Esophagus muscularis mucosa (tissue), 4 donors: ENCODE measurements around the gene ADAMTS13.

ENCODE experiments used
- EP300 ChIP-seq: sonication (generic); formaldehyde crosslinking; IDR thresholded peaks from one replicate; pipeline ENCODE4 v1.6.1; 2017; ENCODE audit warnings: antibody characterized with exemption
- POLR2A ChIP-seq: fragments of 450-650 bp; IDR thresholded peaks from one replicate; pipeline ENCODE4 v1.6.1; 2017; ENCODE audit warnings: antibody characterized with exemption, moderate library complexity, mild to moderate bottlenecking, low read depth
- POLR2AphosphoS5 ChIP-seq, 2 donors: sonication (generic); formaldehyde crosslinking; IDR thresholded peaks; one replicate each; pipeline ENCODE4 v1.6.1; 2017; ENCODE audit warnings: antibody characterized with exemption in 2 of 2
- TF ChIP-seq, protein P1 (sequence below), 3 experiments: fragments of 200-600 bp in 2 of 3; fragments of 450-650 bp in 1 of 3; sonication (generic) in 2 of 3; IDR thresholded peaks; one replicate each; pipeline ENCODE4 v1.5.1; 2017 to 2019; ENCODE audit warnings: antibody characterized with exemption in 3 of 3, mild to moderate bottlenecking in 2 of 3, moderate library complexity in 1 of 3

DNA sequence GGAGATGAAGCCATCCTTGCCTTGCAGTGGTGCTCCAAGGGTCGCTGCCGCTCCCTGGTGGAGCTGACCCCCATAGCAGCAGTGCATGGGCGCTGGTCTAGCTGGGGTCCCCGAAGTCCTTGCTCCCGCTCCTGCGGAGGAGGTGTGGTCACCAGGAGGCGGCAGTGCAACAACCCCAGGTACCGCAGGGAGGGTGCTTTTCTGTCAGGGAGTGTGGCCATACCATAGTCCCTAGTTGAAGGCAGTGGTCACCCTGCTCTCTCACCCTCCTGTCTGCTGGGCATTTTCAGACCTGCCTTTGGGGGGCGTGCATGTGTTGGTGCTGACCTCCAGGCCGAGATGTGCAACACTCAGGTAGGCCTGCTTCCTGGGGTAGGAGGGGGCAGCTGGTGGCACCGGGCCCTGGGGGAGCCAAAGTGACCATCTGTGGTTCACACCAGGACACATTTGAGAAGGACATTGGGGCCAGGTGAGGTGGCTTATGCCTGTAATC is 11.2 kb downstream of the ADAMTS13 start:
- TF ChIP-seq, protein P1, sequence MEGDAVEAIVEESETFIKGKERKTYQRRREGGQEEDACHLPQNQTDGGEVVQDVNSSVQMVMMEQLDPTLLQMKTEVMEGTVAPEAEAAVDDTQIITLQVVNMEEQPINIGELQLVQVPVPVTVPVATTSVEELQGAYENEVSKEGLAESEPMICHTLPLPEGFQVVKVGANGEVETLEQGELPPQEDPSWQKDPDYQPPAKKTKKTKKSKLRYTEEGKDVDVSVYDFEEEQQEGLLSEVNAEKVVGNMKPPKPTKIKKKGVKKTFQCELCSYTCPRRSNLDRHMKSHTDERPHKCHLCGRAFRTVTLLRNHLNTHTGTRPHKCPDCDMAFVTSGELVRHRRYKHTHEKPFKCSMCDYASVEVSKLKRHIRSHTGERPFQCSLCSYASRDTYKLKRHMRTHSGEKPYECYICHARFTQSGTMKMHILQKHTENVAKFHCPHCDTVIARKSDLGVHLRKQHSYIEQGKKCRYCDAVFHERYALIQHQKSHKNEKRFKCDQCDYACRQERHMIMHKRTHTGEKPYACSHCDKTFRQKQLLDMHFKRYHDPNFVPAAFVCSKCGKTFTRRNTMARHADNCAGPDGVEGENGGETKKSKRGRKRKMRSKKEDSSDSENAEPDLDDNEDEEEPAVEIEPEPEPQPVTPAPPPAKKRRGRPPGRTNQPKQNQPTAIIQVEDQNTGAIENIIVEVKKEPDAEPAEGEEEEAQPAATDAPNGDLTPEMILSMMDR (IDR thresholded peaks at IDR 0.05) = no peak
- TF ChIP-seq POLR2AphosphoS5 (IDR thresholded peaks at IDR 0.05) (no peak), POLR2A (no peak), EP300 (no peak)
